Liver (tissue), 9 donors: ENCODE data around the gene ADIG. TPM values are rescaled to one million over a fixed set of nuclear protein-coding genes. Genes with fewer than 3 reads are reported as not detected.

Experiments used
- DNase-seq: peaks from one replicate; pipeline ENCODE4 v3.0.0-alpha.2; 2017; ENCODE audit warnings: low spot score
- H3K27ac ChIP-seq, 2 donors: one replicate each; pipeline ENCODE4 v1.7.0; 2013; ENCODE audit warnings: inconsistent platforms in 2 of 2, low read length in 2 of 2, control low read depth in 1 of 2, low read depth in 1 of 2, mild to moderate bottlenecking in 1 of 2
- H3K27me3 ChIP-seq, 4 donors: one replicate each; pipeline versions ENCODE4 v1.6.1 to v1.7.0; 2013; ENCODE audit warnings: low read length in 3 of 4, inconsistent platforms in 1 of 4, mild to moderate bottlenecking in 1 of 4, moderate library complexity in 1 of 4; ENCODE audit not compliant: control insufficient read depth in 4 of 4, insufficient read depth in 4 of 4
- H3K36me3 ChIP-seq, 4 donors: one replicate each; pipeline versions ENCODE4 v1.6.1 to v1.7.0; 2013; ENCODE audit warnings: low read length in 3 of 4, mild to moderate bottlenecking in 3 of 4, low read depth in 1 of 4, moderate library complexity in 1 of 4; ENCODE audit not compliant: control insufficient read depth in 4 of 4, insufficient read depth in 3 of 4
- H3K4me1 ChIP-seq, 4 donors: one replicate each; pipeline versions ENCODE4 v1.6.1 to v1.7.0; 2013; ENCODE audit warnings: low read length in 3 of 4, mild to moderate bottlenecking in 3 of 4, moderate library complexity in 1 of 4; ENCODE audit not compliant: control insufficient read depth in 4 of 4, insufficient read depth in 4 of 4
- H3K4me3 ChIP-seq, 3 donors: one replicate each; pipeline versions ENCODE4 v1.6.1 to v1.7.0; 2013; ENCODE audit warnings: low read length in 3 of 3, control low read depth in 1 of 3, low read depth in 1 of 3, mild to moderate bottlenecking in 1 of 3
- H3K9ac ChIP-seq, 2 donors: one replicate each; pipeline ENCODE4 v1.7.0; 2013; ENCODE audit warnings: low read length in 2 of 2, mild to moderate bottlenecking in 2 of 2, moderate library complexity in 2 of 2, control low read depth in 1 of 2, low read depth in 1 of 2
- H3K9me3 ChIP-seq, 4 donors: one replicate each; pipeline versions ENCODE4 v1.6.1 to v1.7.0; 2013; ENCODE audit warnings: low read length in 3 of 4; ENCODE audit not compliant: control insufficient read depth in 4 of 4
- FOXA1 ChIP-seq: IDR thresholded peaks from 2 replicates; pipeline ENCODE4 v1.6.1; 2016; ENCODE audit warnings: antibody characterized with exemption
- FOXA2 ChIP-seq: IDR thresholded peaks from 2 replicates; pipeline ENCODE4 v1.6.1; 2016; ENCODE audit warnings: antibody characterized with exemption
- GABPA ChIP-seq, 2 donors: IDR thresholded peaks in 1 of 2; conservative IDR thresholded peaks in 1 of 2; 2 replicates each; pipeline ENCODE4 v1.6.1; 2016; ENCODE audit warnings: antibody characterized with exemption in 2 of 2, mild to moderate bottlenecking in 1 of 2, moderate library complexity in 1 of 2
- HNF4A ChIP-seq, 2 donors: conservative IDR thresholded peaks; 2 replicates each; pipeline ENCODE4 v1.6.1; 2016; ENCODE audit warnings: antibody characterized with exemption in 2 of 2, mild to moderate bottlenecking in 2 of 2
- HNF4G ChIP-seq: IDR thresholded peaks from 2 replicates; pipeline ENCODE4 v1.6.1; 2016; ENCODE audit warnings: antibody characterized with exemption
- JUND ChIP-seq, 2 donors: IDR thresholded peaks; 2 replicates each; pipeline ENCODE4 v1.6.1; 2016; ENCODE audit warnings: antibody characterized with exemption in 2 of 2
- NR2F2 ChIP-seq: IDR thresholded peaks from 2 replicates; pipeline ENCODE4 v1.6.1; 2016; ENCODE audit warnings: antibody characterized with exemption
- RXRA ChIP-seq, 2 donors: IDR thresholded peaks; 2 replicates each; pipeline ENCODE4 v1.6.1; 2017 to 2018; ENCODE audit warnings: antibody characterized with exemption in 2 of 2, mild to moderate bottlenecking in 1 of 2
- SP1 ChIP-seq: IDR thresholded peaks from 2 replicates; pipeline ENCODE4 v1.6.1; 2018; ENCODE audit warnings: antibody characterized with exemption, mild to moderate bottlenecking
- TAF1 ChIP-seq: conservative IDR thresholded peaks from 2 replicates; pipeline ENCODE4 v1.6.1; 2016; ENCODE audit warnings: antibody characterized with exemption, mild to moderate bottlenecking
- YY1 ChIP-seq: IDR thresholded peaks from 2 replicates; pipeline ENCODE4 v1.6.1; 2016; ENCODE audit warnings: antibody characterized with exemption, mild to moderate bottlenecking
- WGBS: extraction: QIAGEN DNeasy Blood & Tissue Kit; methylation state at CpG from one replicate; pipeline ENCODE4 v1.1.7; 2013; 5-methylcytosine and 5-hydroxymethylcytosine counted together
- polyA plus RNA-seq, 2 donors: library from polyadenylated mRNA; stranded (reverse) in 1 of 2; unstranded in 1 of 2; fragments of 200-250 nt in 1 of 2; fragments of >200 nt in 1 of 2; fragmentation: Nextera tagmentation in 1 of 2; extraction: Ambion mirVana in 1 of 2; gene quantifications; one replicate each; pipeline versions ENCODE4 v1.2.1 to v1.2.3, GENCODE V29; 2013 to 2015
- total RNA-seq, 2 donors: library from RNA; depleted of rRNA; stranded (reverse); fragments of >200 nt; gene quantifications; one replicate each; pipeline ENCODE4 v1.2.3, GENCODE V29; 2014
- TF ChIP-seq, protein P1 (sequence below): IDR thresholded peaks from 2 replicates; pipeline ENCODE4 v1.6.1; 2016; ENCODE audit warnings: antibody characterized with exemption
- TF ChIP-seq, protein P2 (sequence below): IDR thresholded peaks from 2 replicates; pipeline ENCODE4 v1.6.1; 2016; ENCODE audit warnings: antibody characterized with exemption
- TF ChIP-seq, protein P3 (sequence below): fragments of 150-350 bp; IDR thresholded peaks from 2 replicates; pipeline ENCODE4 v1.5.1; 2017; ENCODE audit warnings: improper control_type of control experiment, low read depth, low read length; ENCODE audit not compliant: missing input control
- TF ChIP-seq, protein P4 (sequence below): IDR thresholded peaks from 2 replicates; pipeline ENCODE4 v1.6.1; 2016; ENCODE audit warnings: antibody characterized with exemption
- TF ChIP-seq, protein P5 (sequence below): IDR thresholded peaks from 2 replicates; pipeline ENCODE4 v1.6.1; 2016; ENCODE audit warnings: antibody characterized with exemption, mild to moderate bottlenecking
- donor health status: healthy.
- donor health status: healthy.
- donor health status: healthy.
- donor health status: healthy.
- donor health status: healthy.

The ADIG gene
- total and polyA plus RNA-seq, 4 donors = not detected

DNA sequence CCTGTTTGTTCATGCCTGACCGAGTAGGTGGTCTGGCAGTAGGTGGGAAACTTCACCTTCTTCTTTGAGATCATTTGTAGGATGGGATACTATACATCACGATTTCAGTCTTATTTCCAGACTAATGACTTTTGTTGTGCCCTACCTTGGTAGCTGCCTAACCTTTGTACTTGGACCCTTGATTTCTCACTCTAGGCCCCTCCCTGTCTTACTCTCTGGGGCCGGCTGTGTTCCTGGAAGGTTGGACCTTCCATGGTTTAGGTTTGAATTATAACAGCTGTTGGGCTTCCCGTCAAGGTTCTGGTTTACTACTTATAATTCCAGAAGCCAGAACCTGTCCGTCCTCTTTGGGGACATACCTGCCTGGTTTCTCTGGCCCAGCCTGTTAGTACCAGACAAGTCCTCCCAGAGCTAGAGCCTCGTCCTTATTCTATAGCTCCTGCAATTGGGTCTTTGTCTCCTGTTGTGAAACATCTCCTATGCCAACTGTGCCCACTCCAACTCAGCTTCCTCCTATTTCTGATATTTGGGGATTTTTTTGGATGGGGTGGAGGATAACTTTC, 14.9 kb upstream of the ADIG start:
- 93% methylated on average over 6 of the region's 6 CpGs for WGBS
- H3K27ac ChIP-seq = no peak overlapping the region

DNA sequence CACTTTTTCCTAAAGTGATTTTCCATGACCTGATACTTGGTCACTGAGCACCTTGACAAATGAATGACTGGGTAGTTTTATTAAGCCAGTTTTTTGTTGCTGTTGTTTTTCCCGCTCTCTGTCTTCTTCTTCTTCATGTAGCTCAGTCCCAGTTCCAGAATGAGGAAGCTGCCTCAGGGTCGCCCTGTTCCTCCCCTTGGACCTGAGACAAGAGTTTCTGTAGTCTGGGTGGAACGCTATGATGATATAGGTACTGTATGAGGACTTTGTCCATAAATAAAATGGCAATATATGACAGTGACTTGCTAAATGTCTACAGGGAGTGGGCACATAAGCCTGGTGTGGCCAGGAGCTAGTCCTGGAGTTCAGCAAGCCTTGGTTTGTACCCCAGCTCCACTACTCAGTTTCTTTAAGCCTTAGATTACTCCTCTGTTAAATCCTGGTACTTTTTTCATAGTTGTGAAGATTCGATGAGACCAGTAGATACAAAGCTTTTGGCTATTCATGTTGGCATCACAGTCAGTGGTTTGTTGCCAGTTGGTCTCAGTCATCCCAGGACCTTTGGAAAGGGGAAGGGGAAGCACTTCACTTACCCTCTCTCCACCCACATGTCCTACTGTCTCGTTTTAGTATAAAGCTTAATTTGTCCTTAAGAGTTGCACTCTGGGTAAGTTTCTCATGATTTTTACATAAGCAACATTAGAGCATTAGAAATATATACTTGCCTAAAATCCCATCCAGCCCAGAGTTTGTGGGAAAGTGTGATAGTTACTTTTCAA, 11.1 kb upstream of the ADIG start:
- H3K27me3 ChIP-seq = no peaks in the 10 kb centered on the region
- no peaks in the 10 kb centered on the region for H3K9me3 ChIP-seq
- H3K4me1 ChIP-seq = no peaks in the 10 kb centered on the region
- no peak overlapping the region for H3K9ac ChIP-seq
- no peak overlapping the region for H3K4me3 ChIP-seq
- H3K27ac ChIP-seq = no peak overlapping the region
- WGBS = 83% methylated on average over 5 of the region's 5 CpGs
- no peak for DNase-seq
- peaks cover 4 to 47% (median 23%) of the 10 kb centered on the region in 4 donors for H3K36me3 ChIP-seq
- TF ChIP-seq FOXA1 = no peak
- TF ChIP-seq, protein P1, sequence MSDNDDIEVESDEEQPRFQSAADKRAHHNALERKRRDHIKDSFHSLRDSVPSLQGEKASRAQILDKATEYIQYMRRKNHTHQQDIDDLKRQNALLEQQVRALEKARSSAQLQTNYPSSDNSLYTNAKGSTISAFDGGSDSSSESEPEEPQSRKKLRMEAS = no peak
- no peak for TF ChIP-seq FOXA2
- TF ChIP-seq RXRA (IDR thresholded peaks at IDR 0.05) = no peak
- TF ChIP-seq, protein P2, sequence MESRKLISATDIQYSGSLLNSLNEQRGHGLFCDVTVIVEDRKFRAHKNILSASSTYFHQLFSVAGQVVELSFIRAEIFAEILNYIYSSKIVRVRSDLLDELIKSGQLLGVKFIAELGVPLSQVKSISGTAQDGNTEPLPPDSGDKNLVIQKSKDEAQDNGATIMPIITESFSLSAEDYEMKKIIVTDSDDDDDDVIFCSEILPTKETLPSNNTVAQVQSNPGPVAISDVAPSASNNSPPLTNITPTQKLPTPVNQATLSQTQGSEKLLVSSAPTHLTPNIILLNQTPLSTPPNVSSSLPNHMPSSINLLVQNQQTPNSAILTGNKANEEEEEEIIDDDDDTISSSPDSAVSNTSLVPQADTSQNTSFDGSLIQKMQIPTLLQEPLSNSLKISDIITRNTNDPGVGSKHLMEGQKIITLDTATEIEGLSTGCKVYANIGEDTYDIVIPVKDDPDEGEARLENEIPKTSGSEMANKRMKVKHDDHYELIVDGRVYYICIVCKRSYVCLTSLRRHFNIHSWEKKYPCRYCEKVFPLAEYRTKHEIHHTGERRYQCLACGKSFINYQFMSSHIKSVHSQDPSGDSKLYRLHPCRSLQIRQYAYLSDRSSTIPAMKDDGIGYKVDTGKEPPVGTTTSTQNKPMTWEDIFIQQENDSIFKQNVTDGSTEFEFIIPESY = no peak
- no peak for TF ChIP-seq YY1
- TF ChIP-seq, protein P3, sequence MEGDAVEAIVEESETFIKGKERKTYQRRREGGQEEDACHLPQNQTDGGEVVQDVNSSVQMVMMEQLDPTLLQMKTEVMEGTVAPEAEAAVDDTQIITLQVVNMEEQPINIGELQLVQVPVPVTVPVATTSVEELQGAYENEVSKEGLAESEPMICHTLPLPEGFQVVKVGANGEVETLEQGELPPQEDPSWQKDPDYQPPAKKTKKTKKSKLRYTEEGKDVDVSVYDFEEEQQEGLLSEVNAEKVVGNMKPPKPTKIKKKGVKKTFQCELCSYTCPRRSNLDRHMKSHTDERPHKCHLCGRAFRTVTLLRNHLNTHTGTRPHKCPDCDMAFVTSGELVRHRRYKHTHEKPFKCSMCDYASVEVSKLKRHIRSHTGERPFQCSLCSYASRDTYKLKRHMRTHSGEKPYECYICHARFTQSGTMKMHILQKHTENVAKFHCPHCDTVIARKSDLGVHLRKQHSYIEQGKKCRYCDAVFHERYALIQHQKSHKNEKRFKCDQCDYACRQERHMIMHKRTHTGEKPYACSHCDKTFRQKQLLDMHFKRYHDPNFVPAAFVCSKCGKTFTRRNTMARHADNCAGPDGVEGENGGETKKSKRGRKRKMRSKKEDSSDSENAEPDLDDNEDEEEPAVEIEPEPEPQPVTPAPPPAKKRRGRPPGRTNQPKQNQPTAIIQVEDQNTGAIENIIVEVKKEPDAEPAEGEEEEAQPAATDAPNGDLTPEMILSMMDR = no peak
- no peak for TF ChIP-seq HNF4G
- no peak for TF ChIP-seq SP1
- TF ChIP-seq, protein P4, sequence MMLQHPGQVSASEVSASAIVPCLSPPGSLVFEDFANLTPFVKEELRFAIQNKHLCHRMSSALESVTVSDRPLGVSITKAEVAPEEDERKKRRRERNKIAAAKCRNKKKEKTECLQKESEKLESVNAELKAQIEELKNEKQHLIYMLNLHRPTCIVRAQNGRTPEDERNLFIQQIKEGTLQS = no peak
- TF ChIP-seq NR2F2 = no peak
- TF ChIP-seq JUND (IDR thresholded peaks at IDR 0.05) = no peak

More for the DNA sequence above, 14.9 kb upstream of the ADIG start:
- H3K4me1 ChIP-seq = no peaks in the 10 kb centered on the region
- no peak overlapping the region for H3K9ac ChIP-seq
- no peak for DNase-seq
- H3K9me3 ChIP-seq = no peaks in the 10 kb centered on the region
- H3K4me3 ChIP-seq = no peak overlapping the region
- peaks cover 4 to 50% (median 19%) of the 10 kb centered on the region in 4 donors for H3K36me3 ChIP-seq
- TF ChIP-seq HNF4A (conservative IDR thresholded peaks at IDR 0.05) (no peak), RXRA (IDR thresholded peaks at IDR 0.05) (no peak), GABPA (IDR thresholded peaks at IDR 0.05 in 1 of 2, conservative IDR thresholded peaks at IDR 0.05 in 1 of 2) (no peak), TAF1 (no peak), JUND (IDR thresholded peaks at IDR 0.05) (no peak), FOXA1 (no peak), FOXA2 (no peak), NR2F2 (no peak), HNF4G (no peak)
- TF ChIP-seq, protein P4 = no peak
- TF ChIP-seq, protein P5, sequence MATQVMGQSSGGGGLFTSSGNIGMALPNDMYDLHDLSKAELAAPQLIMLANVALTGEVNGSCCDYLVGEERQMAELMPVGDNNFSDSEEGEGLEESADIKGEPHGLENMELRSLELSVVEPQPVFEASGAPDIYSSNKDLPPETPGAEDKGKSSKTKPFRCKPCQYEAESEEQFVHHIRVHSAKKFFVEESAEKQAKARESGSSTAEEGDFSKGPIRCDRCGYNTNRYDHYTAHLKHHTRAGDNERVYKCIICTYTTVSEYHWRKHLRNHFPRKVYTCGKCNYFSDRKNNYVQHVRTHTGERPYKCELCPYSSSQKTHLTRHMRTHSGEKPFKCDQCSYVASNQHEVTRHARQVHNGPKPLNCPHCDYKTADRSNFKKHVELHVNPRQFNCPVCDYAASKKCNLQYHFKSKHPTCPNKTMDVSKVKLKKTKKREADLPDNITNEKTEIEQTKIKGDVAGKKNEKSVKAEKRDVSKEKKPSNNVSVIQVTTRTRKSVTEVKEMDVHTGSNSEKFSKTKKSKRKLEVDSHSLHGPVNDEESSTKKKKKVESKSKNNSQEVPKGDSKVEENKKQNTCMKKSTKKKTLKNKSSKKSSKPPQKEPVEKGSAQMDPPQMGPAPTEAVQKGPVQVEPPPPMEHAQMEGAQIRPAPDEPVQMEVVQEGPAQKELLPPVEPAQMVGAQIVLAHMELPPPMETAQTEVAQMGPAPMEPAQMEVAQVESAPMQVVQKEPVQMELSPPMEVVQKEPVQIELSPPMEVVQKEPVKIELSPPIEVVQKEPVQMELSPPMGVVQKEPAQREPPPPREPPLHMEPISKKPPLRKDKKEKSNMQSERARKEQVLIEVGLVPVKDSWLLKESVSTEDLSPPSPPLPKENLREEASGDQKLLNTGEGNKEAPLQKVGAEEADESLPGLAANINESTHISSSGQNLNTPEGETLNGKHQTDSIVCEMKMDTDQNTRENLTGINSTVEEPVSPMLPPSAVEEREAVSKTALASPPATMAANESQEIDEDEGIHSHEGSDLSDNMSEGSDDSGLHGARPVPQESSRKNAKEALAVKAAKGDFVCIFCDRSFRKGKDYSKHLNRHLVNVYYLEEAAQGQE = no peak
- TF ChIP-seq, protein P3 = no peak
- TF ChIP-seq, protein P1 = no peak
- no peaks in the 10 kb centered on the region for H3K27me3 ChIP-seq
